GM12878 (cell line): ENCODE results near the gene DIDO1. TPM values are rescaled to one million over a fixed set of nuclear protein-coding genes. Genes with fewer than 3 reads are reported as not detected.

Experiments used
- CHD4 ChIP-seq: fragments of 200-600 bp; sonication (generic); IDR thresholded peaks from 2 replicates; pipeline ENCODE4 v1.6.1; 2016; ENCODE audit warnings: mild to moderate bottlenecking
- CREB1 ChIP-seq: IDR thresholded peaks from 2 replicates; pipeline ENCODE4 v1.6.1; 2012; ENCODE audit warnings: low read depth, mild to moderate bottlenecking, inconsistent platforms
- CREM ChIP-seq: IDR thresholded peaks from 2 replicates; pipeline ENCODE4 v1.6.1; 2014; ENCODE audit warnings: antibody characterized with exemption, low read depth
- EZH2 ChIP-seq: IDR thresholded peaks from 2 replicates; pipeline ENCODE4 v1.6.1; 2012; ENCODE audit warnings: low read depth, mild to moderate bottlenecking, control low read depth, inconsistent platforms, low read length, borderline replicate concordance; ENCODE audit not compliant: control insufficient read depth
- KAT2A ChIP-seq: conservative IDR thresholded peaks from 2 replicates; pipeline ENCODE4 v1.6.1; 2011; ENCODE audit warnings: low read depth, low read length; ENCODE audit not compliant: control insufficient read depth
- KLF5 ChIP-seq: fragments of 450-650 bp; IDR thresholded peaks from 2 replicates; pipeline ENCODE4 v1.6.1; 2014; ENCODE audit warnings: mild to moderate bottlenecking; ENCODE audit not compliant: partially characterized antibody
- MYB ChIP-seq: fragments of 150-350 bp; IDR thresholded peaks from 2 replicates; pipeline ENCODE4 v1.6.1; 2014; ENCODE audit warnings: mild to moderate bottlenecking, low read depth, low read length, borderline replicate concordance
- NFXL1 ChIP-seq: fragments of 450-650 bp; IDR thresholded peaks from 2 replicates; pipeline ENCODE4 v1.6.1; 2017; ENCODE audit warnings: antibody characterized with exemption, mild to moderate bottlenecking, borderline replicate concordance
- PAX5 ChIP-seq: IDR thresholded peaks from 2 replicates; pipeline ENCODE4 v1.6.1; 2011; ENCODE audit warnings: low read depth, low read length, borderline replicate concordance
- PBX3 ChIP-seq: IDR thresholded peaks from 2 replicates; pipeline ENCODE4 v1.6.1; 2011; ENCODE audit warnings: mild to moderate bottlenecking, low read depth, low read length, moderate library complexity; ENCODE audit not compliant: insufficient replicate concordance
- SMAD5 ChIP-seq: IDR thresholded peaks from 2 replicates; pipeline ENCODE4 v1.6.1; 2016; ENCODE audit warnings: antibody characterized with exemption, low read depth
- SUPT20H ChIP-seq: IDR thresholded peaks from 2 replicates; pipeline ENCODE4 v1.6.1; 2011; ENCODE audit warnings: low read depth, mild to moderate bottlenecking, low read length, moderate library complexity, borderline replicate concordance; ENCODE audit not compliant: control insufficient read depth
- USF1 ChIP-seq: IDR thresholded peaks from 2 replicates; pipeline ENCODE4 v1.6.1; 2011; ENCODE audit warnings: borderline replicate concordance, low read depth, mild to moderate bottlenecking, moderate library complexity, mixed read lengths, low read length; ENCODE audit not compliant: insufficient read depth; ENCODE audit errors: extremely low read length
- YY1 ChIP-seq: IDR thresholded peaks from 2 replicates; pipeline ENCODE4 v1.6.1; 2011; ENCODE audit warnings: low read depth, mild to moderate bottlenecking, low read length
- polyA plus RNA-seq, 11 experiments: library from polyadenylated mRNA; depleted of rRNA in 4 of 11; unstranded in 6 of 11; stranded (reverse) in 5 of 11; fragments of >200 nt; fragmentation: Nextera tagmentation in 4 of 11; fragmentation: Illumina TruSeq in 1 of 11; extraction: Ambion mirVana in 4 of 11; extraction: Trizol in 1 of 11; gene quantifications; 1 replicate in 1 of 11; 2 replicates in 10 of 11; pipeline versions ENCODE4 v1.2.1 to v1.2.3, GENCODE V29; 2011 to 2016; ENCODE audit warnings: inconsistent platforms in 2 of 11, missing spikeins in 2 of 11, low read depth in 1 of 11
- total RNA-seq, 4 experiments: library from RNA; depleted of rRNA in 3 of 4; stranded (reverse); fragments of >200 nt in 3 of 4; fragmentation: Illumina TruSeq in 1 of 4; extraction: Trizol in 1 of 4; gene quantifications; 2 replicates each; pipeline versions ENCODE4 v1.2.1 to v1.2.3, GENCODE V29; 2013 to 2021
- TF ChIP-seq, protein P1 (sequence below): fragments of 450-650 bp; IDR thresholded peaks from 2 replicates; pipeline ENCODE4 v1.6.1; 2017; ENCODE audit warnings: low read depth, mild to moderate bottlenecking, moderate library complexity
- TF ChIP-seq, protein P2 (sequence below): fragments of 450-650 bp; formaldehyde crosslinking; IDR thresholded peaks from 2 replicates; pipeline ENCODE4 v1.4.0; 2020; ENCODE audit warnings: mild to moderate bottlenecking, moderate library complexity
- TF ChIP-seq, protein P3 (sequence below): fragments of 450-650 bp; IDR thresholded peaks from 2 replicates; pipeline ENCODE4 v1.6.1; 2018; ENCODE audit warnings: mild to moderate bottlenecking, low read depth, moderate library complexity; ENCODE audit not compliant: partially characterized antibody

DIDO1 gene
- total and polyA plus RNA-seq, 10 of the 15 experiments (the other 5 are each of a cell fraction or from before 2014, with no cell fraction given), result 5.5 to 56.4 (median 38.4) TPM

DNA sequence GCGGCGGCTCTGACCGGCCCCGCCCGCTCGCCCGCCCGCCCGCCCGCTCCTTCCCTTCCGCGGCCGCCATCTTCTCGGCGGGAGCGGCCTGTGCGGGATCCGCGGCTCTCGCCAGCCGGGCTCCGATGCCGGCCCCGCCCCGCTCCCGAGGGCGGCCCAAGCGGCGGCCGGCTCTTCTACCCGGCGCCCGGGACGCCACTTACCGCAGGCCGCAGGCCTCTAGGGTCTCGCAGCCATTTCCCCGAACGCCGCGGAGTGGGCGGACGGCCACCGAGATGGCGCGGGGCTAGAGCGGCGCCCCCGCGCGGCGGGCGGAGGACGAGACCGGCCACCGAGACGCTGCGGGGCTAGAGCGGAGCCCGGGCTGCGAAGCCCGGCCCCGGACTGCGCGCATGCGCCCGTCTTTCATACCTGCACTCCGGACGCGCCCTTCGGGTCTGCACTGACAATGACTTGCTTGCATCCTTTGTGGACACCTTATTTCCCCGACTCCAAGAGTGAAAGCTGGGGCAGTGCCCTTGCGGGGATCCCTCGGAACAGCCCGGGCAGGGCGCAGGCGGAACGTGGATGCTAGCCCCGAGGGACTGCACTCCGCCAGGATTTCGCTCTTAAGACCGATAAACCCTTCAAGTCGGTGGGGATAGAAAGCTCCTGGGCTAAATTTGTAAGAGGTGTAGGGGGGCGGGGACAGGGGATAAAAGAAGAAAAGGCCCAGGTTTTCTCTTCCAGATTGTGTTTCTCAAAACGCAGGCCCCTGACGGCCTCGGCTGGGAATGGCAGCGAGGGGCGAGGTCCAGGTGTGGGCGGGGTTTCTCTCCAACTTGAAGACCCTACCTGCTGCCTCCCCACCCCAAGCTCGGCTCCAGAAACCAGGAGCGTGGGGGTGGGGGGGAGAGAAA, at the start of gene DIDO1 (continued):
- TF ChIP-seq CREM, result peak; percentile 28; the same call in 1 of the 2 replicates
- no peak for TF ChIP-seq MYB
- TF ChIP-seq NFXL1, result no peak
- peak; percentile 87 for TF ChIP-seq KLF5
- TF ChIP-seq KAT2A, result no peak
- no peak; the same call in 1 of the 2 replicates for TF ChIP-seq PAX5
- no peak for TF ChIP-seq USF1
- no peak for TF ChIP-seq EZH2
- TF ChIP-seq PBX3, result peak; percentile 10
- TF ChIP-seq CREB1, result no peak; the same call in 1 of the 2 replicates
- TF ChIP-seq, protein P1, sequence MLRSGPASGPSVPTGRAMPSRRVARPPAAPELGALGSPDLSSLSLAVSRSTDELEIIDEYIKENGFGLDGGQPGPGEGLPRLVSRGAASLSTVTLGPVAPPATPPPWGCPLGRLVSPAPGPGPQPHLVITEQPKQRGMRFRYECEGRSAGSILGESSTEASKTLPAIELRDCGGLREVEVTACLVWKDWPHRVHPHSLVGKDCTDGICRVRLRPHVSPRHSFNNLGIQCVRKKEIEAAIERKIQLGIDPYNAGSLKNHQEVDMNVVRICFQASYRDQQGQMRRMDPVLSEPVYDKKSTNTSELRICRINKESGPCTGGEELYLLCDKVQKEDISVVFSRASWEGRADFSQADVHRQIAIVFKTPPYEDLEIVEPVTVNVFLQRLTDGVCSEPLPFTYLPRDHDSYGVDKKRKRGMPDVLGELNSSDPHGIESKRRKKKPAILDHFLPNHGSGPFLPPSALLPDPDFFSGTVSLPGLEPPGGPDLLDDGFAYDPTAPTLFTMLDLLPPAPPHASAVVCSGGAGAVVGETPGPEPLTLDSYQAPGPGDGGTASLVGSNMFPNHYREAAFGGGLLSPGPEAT, result no peak
- TF ChIP-seq YY1, result peak; percentile 94
- TF ChIP-seq CHD4, result no peak
- no peak for TF ChIP-seq SMAD5
- TF ChIP-seq, protein P2, sequence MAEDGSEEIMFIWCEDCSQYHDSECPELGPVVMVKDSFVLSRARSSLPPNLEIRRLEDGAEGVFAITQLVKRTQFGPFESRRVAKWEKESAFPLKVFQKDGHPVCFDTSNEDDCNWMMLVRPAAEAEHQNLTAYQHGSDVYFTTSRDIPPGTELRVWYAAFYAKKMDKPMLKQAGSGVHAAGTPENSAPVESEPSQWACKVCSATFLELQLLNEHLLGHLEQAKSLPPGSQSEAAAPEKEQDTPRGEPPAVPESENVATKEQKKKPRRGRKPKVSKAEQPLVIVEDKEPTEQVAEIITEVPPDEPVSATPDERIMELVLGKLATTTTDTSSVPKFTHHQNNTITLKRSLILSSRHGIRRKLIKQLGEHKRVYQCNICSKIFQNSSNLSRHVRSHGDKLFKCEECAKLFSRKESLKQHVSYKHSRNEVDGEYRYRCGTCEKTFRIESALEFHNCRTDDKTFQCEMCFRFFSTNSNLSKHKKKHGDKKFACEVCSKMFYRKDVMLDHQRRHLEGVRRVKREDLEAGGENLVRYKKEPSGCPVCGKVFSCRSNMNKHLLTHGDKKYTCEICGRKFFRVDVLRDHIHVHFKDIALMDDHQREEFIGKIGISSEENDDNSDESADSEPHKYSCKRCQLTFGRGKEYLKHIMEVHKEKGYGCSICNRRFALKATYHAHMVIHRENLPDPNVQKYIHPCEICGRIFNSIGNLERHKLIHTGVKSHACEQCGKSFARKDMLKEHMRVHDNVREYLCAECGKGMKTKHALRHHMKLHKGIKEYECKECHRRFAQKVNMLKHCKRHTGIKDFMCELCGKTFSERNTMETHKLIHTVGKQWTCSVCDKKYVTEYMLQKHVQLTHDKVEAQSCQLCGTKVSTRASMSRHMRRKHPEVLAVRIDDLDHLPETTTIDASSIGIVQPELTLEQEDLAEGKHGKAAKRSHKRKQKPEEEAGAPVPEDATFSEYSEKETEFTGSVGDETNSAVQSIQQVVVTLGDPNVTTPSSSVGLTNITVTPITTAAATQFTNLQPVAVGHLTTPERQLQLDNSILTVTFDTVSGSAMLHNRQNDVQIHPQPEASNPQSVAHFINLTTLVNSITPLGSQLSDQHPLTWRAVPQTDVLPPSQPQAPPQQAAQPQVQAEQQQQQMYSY (CRISPR knock-in tag), result no peak
- no peak for TF ChIP-seq SUPT20H
- TF ChIP-seq, protein P3, sequence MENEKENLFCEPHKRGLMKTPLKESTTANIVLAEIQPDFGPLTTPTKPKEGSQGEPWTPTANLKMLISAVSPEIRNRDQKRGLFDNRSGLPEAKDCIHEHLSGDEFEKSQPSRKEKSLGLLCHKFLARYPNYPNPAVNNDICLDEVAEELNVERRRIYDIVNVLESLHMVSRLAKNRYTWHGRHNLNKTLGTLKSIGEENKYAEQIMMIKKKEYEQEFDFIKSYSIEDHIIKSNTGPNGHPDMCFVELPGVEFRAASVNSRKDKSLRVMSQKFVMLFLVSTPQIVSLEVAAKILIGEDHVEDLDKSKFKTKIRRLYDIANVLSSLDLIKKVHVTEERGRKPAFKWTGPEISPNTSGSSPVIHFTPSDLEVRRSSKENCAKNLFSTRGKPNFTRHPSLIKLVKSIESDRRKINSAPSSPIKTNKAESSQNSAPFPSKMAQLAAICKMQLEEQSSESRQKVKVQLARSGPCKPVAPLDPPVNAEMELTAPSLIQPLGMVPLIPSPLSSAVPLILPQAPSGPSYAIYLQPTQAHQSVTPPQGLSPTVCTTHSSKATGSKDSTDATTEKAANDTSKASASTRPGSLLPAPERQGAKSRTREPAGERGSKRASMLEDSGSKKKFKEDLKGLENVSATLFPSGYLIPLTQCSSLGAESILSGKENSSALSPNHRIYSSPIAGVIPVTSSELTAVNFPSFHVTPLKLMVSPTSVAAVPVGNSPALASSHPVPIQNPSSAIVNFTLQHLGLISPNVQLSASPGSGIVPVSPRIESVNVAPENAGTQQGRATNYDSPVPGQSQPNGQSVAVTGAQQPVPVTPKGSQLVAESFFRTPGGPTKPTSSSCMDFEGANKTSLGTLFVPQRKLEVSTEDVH, result no peak
